Measurements from ENCODE around the gene GNPTG.
A peak's percentile ranks its signal among the peaks of the same experiment; 100 is the strongest.

GNPTG gene

GRCh38 chr16:1394367-1394951 is 42.7 kb downstream of the GNPTG start:
- DNase-seq (ENCODE audit: low read depth) = no peak

- no peak for DNase-seq (ENCODE audit: low read depth)
These were observed 43.8 kb downstream of the GNPTG start for GRCh38 chr16:1395444-1396031.

- no peak for DNase-seq (ENCODE audit: low read depth)
These were observed 46.0 kb downstream of the GNPTG start for GRCh38 chr16:1397779-1398178.

GRCh38 chr16:1398351-1398750 is 46.6 kb downstream of the GNPTG start:
- DNase-seq (ENCODE audit: low read depth) = no peak

GRCh38 chr16:1398826-1399581 is 47.3 kb downstream of the GNPTG start:
- no peak for DNase-seq (ENCODE audit: low read depth)

GRCh38 chr16:1401061-1401757 is 49.5 kb downstream of the GNPTG start:
- no peak for DNase-seq (ENCODE audit: low read depth)

- DNase-seq (ENCODE audit: low read depth) = no peak
These were observed 50.0 kb downstream of the GNPTG start for GRCh38 chr16:1401758-1402154.

GRCh38 chr16:1403036-1403435 is 51.3 kb downstream of the GNPTG start:
- DNase-seq (ENCODE audit: low read depth) = no peak

GRCh38 chr16:1403733-1404132 is 52.0 kb downstream of the GNPTG start:
- no peak for DNase-seq (ENCODE audit: low read depth)

- DNase-seq (ENCODE audit: low read depth) = no peak
These were observed 56.0 kb downstream of the GNPTG start for GRCh38 chr16:1407753-1408152.

- peak; percentile 91 for DNase-seq (ENCODE audit: low read depth)
These were observed 56.6 kb downstream of the GNPTG start for GRCh38 chr16:1408171-1408837.

GRCh38 chr16:1412847-1413246 is 61.1 kb downstream of the GNPTG start:
- no peak for DNase-seq (ENCODE audit: low read depth)
